GM10847 (cell line): ENCODE measurements around the gene EPB41L5.

Experiments
- POLR2A ChIP-seq: IDR thresholded peaks from 2 replicates; pipeline ENCODE4 v1.6.1; 2011; ENCODE audit not compliant: insufficient read length; ENCODE audit errors: extremely low read depth

EPB41L5 gene

GRCh38 chr2:120020554-120020953 is 7.7 kb downstream of the EPB41L5 start:
- no peak for TF ChIP-seq POLR2A

DNA sequence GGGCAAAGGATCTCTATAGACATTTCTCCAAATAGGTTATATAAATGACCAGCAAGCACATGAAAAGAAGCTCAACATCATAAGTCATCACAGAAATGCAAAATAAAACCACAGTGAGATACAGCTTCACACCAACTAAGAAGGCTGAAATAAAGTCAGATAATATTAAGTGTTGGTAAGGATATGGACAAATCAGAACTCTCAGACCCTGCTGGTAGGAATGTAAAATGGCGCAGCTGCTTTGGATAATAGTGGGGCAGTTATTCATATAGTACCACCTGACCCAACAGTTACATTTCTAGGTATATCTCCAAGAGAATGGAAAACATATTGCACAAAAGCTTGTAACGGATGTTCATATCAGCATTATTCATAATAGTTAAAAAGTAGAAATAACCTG is 14.0 kb downstream of the EPB41L5 start:
- TF ChIP-seq POLR2A: no peak

DNA sequence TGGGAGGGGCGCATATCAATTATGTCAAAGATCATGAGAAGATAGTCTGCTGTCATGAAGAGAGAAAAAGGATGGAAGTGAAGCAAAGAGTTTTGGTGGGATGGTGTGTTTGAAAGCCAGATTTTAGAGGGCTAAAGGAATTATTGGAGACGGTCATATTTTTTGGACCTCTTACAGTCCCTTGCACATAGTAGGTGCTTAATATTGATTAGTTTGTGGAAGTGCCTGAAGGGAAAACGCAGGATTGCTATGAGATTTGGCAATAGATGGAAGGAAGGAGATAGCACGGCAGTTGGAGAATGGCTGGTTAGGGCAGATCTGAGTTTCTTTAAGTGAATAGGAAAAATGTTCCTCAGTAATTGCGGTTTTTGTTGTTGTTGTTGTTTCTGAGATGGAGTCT is 15.9 kb downstream of the EPB41L5 start:
- TF ChIP-seq POLR2A: no peak

GRCh38 chr2:120029672-120030640 is 17.1 kb downstream of the EPB41L5 start:
- TF ChIP-seq POLR2A: no peak

DNA sequence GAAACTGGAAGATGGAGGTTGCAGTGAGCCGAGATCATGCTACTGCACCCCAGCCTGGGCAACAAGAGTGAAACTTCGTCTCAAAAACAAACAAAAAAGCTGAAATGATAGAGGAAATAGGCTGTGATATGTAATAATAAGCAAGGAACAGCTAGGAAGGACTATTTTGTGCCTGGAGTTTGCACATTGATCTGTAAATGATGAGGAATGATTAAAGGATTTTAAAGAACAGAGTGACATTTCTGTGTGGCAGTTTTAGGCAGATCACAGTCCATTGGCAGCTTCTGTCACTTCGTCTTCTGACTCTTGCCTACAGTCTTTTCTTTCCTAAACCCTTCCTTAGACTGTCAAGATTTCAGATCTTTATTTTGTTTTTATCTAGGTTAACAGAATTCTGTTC is 19.4 kb downstream of the EPB41L5 start:
- no peak for TF ChIP-seq POLR2A

DNA sequence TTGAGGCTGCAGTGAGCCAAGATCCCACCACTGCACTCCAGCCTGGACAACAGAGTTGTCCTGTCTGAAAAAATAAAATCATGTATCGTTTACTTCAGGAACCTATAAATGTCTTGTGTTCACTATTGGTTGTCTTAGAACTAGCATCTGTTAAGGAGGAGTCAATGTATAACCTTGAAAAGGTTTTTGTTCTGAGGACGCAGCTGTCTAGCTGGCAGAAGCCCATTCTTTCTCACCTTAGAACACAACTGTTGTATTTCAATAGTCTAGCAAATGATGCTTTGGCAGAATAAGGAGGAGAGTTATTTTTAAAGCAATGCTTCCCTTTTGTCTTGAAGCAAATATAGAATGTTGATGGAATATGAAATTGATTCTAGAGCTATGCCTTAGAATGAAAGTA is 21.1 kb downstream of the EPB41L5 start:
- TF ChIP-seq POLR2A: no peak

GRCh38 chr2:120034621-120035020 is 21.7 kb downstream of the EPB41L5 start:
- TF ChIP-seq POLR2A: no peak

DNA sequence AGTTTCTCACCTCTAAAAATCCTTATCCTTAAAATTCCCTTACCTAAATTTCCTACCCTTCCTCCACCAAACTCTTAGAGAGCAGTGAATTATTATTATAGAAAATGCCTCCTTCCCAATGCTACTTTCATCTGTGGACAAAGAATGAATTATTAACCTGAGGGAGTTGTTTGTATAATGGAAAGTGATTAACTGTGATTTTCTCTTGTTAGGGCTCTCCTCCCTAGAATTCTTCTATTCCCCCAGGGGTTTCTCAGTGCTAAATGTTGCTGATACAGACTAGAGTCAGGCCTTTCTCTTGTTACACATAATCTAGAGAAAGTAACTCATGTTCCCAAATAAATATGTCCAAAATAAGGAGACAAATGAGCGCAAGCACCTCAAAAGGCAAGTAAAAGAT is 23.3 kb downstream of the EPB41L5 start:
- TF ChIP-seq POLR2A: no peak

GRCh38 chr2:120037995-120038541 is 25.2 kb downstream of the EPB41L5 start:
- TF ChIP-seq POLR2A: no peak

GRCh38 chr2:120042359-120042758 is 29.5 kb downstream of the EPB41L5 start:
- TF ChIP-seq POLR2A: no peak

- no peak for TF ChIP-seq POLR2A
Observed at GRCh38 chr2:120044336-120044735, 31.5 kb downstream of the EPB41L5 start.

- no peak for TF ChIP-seq POLR2A
Observed at GRCh38 chr2:120052597-120052996, 39.7 kb downstream of the EPB41L5 start.

DNA sequence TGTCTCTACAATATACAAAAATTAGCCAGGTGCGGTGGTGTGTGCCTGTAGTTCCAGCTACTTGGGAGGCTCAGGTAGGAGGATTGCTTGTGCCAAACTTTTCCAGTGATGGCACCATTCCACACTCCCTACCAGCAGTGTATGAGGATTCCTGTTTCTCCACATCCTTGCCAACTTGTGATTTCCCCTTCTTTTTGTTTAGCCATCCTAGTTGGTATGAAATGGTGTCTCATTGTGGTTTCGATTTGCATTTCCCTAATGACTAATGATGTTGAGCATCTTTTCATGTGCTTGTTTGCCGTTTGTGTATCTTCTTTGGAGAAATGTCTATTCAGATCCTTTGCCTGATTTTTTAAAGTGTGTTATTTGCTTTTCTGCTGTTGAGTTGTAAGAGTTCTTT is 41.0 kb downstream of the EPB41L5 start:
- TF ChIP-seq POLR2A: no peak

DNA sequence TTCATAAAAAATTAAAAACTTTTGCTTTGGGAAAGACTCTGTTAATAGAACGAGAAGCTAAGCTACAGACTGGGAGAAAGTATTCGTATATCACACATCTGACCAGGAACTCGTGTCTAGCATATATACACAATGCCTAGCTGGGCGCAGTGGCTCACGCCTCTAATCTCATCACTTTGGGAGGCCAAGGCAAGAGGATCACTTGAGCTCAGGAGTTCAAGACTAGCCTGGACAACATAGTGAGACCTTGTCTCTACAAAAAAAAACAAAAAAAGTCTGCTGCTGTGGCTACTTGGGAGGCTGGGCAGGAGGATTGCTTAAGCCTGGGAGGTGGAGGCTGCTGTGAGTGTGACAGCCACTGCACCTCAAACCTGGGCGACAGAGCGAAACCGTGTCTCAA is 46.6 kb downstream of the EPB41L5 start:
- TF ChIP-seq POLR2A: no peak

- no peak for TF ChIP-seq POLR2A
Observed at GRCh38 chr2:120060088-120060623, 47.3 kb downstream of the EPB41L5 start.

- TF ChIP-seq POLR2A: no peak
Observed at GRCh38 chr2:120064664-120065063, 51.8 kb downstream of the EPB41L5 start.
